ENCODE data around the gene TEKT2.

Gene TEKT2

GRCh38 chr1:36107394-36107793, 23.5 kb downstream of the TEKT2 start:
- no peak for DNase-seq

GRCh38 chr1:36108314-36108713, 24.4 kb downstream of the TEKT2 start:
- DNase-seq = no peak

GRCh38 chr1:36109041-36109679, 25.3 kb downstream of the TEKT2 start:
- DNase-seq = peak; percentile 44

GRCh38 chr1:36111151-36111550, 27.3 kb downstream of the TEKT2 start:
- no peak for DNase-seq

GRCh38 chr1:36112823-36113222, 28.9 kb downstream of the TEKT2 start:
- DNase-seq = no peak

GRCh38 chr1:36114371-36114770, 30.5 kb downstream of the TEKT2 start:
- no peak for DNase-seq

- DNase-seq = no peak
Measured at GRCh38 chr1:36115200-36115669, 31.3 kb downstream of the TEKT2 start.

GRCh38 chr1:36115931-36116330, 32.0 kb downstream of the TEKT2 start:
- DNase-seq = no peak

- no peak for DNase-seq
Measured at GRCh38 chr1:36116901-36117300, 33.0 kb downstream of the TEKT2 start.

GRCh38 chr1:36118447-36119204, 34.7 kb downstream of the TEKT2 start:
- DNase-seq = no peak

GRCh38 chr1:36119456-36119855, 35.6 kb downstream of the TEKT2 start:
- no peak for DNase-seq

GRCh38 chr1:36122062-36123030, 38.5 kb downstream of the TEKT2 start:
- DNase-seq = no peak

GRCh38 chr1:36123356-36123755, 39.5 kb downstream of the TEKT2 start:
- no peak for DNase-seq

GRCh38 chr1:36124404-36125128, 40.7 kb downstream of the TEKT2 start:
- no peak for DNase-seq

- DNase-seq = no peak
Measured at GRCh38 chr1:36125129-36125991, 41.5 kb downstream of the TEKT2 start, which contains the start of gene COL8A2. Gene COL8A2, minus strand, starts transcription at chr1:36125222. Its CDS starts 24,980 bp downstream, at chr1:36100242.

GRCh38 chr1:36126005-36126716, 42.3 kb downstream of the TEKT2 start:
- DNase-seq = no peak

- no peak for DNase-seq
Measured at GRCh38 chr1:36126797-36127500, 43.1 kb downstream of the TEKT2 start.

GRCh38 chr1:36128126-36128904, 44.4 kb downstream of the TEKT2 start:
- DNase-seq = no peak

GRCh38 chr1:36128905-36129206, 45.0 kb downstream of the TEKT2 start:
- DNase-seq = no peak
